Measurements from ENCODE around the gene MCF2L2. TPM values are rescaled to one million over a fixed set of nuclear protein-coding genes. Genes with fewer than 3 reads are reported as not detected.

Gene MCF2L2
- polyA plus RNA-seq, 1 donor from 2014 or later, result 9.3 TPM

DNA sequence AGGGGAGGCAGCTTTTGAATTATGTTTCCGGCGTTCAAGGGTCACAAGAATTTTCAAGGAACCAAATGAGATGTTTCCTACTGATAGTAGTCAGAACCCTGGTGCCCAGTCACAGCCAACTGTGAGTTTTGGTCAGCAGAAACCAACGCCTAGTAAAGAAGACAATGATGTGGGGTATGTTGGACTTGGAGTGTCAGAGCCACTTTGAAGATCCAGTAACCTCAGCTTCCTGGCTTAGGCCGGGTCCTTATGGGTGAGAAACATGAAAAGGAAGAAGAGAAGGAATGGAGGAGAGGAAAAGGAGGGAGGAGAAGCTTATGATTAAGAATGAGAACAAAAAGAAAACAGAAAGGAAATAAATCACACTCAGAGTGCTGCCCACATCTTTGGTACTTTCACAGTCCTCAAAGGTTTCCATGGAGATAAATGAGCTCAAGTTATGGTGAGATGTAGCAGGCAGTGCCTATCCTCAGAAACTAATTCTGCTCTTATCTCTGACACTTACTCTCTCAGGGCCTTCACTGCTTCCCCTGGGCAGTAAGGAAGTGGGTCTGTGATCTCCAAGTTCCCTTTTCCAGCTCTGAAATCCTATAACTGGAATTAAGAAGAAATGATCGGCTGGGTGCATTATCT lies 2.0 kb upstream of the MCF2L2 start:
- Histone ChIP-seq H3K9me2 (ENCODE audit: insufficient read depth, low read length) (no peaks in the 10 kb centered on the region), H3K9me3 (ENCODE audit: low read length) (no peaks in the 10 kb centered on the region), H3K4me3 (ENCODE audit: low read length) (peak overlapping the region; percentile 6), H4K20me1 (ENCODE audit: insufficient read depth) (no peaks in the 10 kb centered on the region), H2AFZ (ENCODE audit: low read depth, low read length) (no peak overlapping the region), H3K79me2 (replicated peaks; ENCODE audit: insufficient read depth, low read length) (no peaks in the 10 kb centered on the region), H3K27me3 (ENCODE audit: insufficient read depth, low read depth, low read length) (peaks cover 15% of the 10 kb centered on the region), H3F3A (ENCODE audit: insufficient read depth, low read length, poor library complexity, severe bottlenecking) (peaks cover 5% of the 10 kb centered on the region), H3K36me3 (ENCODE audit: insufficient read depth, low read length) (no peaks in the 10 kb centered on the region), H3K4me2 (ENCODE audit: low read length) (no peak overlapping the region), H3K27ac (ENCODE audit: low read length) (no peak overlapping the region), H3K9ac (ENCODE audit: low read length) (no peak overlapping the region)
- TF ChIP-seq SMC3 (conservative IDR thresholded peaks at IDR 0.05; ENCODE audit: poor library complexity), result no peak
- TF ChIP-seq EP300 (conservative IDR thresholded peaks at IDR 0.05; ENCODE audit: poor library complexity, severe bottlenecking), result no peak
- TF ChIP-seq MXI1 (conservative IDR thresholded peaks at IDR 0.05; ENCODE audit: poor library complexity, severe bottlenecking), result no peak
- no peak for TF ChIP-seq EZH2 (IDR thresholded peaks at IDR 0.05; ENCODE audit: borderline replicate concordance, insufficient read depth, low read length, poor library complexity, severe bottlenecking)
- TF ChIP-seq, protein P1, sequence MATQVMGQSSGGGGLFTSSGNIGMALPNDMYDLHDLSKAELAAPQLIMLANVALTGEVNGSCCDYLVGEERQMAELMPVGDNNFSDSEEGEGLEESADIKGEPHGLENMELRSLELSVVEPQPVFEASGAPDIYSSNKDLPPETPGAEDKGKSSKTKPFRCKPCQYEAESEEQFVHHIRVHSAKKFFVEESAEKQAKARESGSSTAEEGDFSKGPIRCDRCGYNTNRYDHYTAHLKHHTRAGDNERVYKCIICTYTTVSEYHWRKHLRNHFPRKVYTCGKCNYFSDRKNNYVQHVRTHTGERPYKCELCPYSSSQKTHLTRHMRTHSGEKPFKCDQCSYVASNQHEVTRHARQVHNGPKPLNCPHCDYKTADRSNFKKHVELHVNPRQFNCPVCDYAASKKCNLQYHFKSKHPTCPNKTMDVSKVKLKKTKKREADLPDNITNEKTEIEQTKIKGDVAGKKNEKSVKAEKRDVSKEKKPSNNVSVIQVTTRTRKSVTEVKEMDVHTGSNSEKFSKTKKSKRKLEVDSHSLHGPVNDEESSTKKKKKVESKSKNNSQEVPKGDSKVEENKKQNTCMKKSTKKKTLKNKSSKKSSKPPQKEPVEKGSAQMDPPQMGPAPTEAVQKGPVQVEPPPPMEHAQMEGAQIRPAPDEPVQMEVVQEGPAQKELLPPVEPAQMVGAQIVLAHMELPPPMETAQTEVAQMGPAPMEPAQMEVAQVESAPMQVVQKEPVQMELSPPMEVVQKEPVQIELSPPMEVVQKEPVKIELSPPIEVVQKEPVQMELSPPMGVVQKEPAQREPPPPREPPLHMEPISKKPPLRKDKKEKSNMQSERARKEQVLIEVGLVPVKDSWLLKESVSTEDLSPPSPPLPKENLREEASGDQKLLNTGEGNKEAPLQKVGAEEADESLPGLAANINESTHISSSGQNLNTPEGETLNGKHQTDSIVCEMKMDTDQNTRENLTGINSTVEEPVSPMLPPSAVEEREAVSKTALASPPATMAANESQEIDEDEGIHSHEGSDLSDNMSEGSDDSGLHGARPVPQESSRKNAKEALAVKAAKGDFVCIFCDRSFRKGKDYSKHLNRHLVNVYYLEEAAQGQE (IDR thresholded peaks at IDR 0.05; ENCODE audit: borderline replicate concordance), result no peak
- no peak for TF ChIP-seq TAF1 (IDR thresholded peaks at IDR 0.05; ENCODE audit: low read depth)
- TF ChIP-seq RAD21 (conservative IDR thresholded peaks at IDR 0.05), result no peak
- TF ChIP-seq, protein P2, sequence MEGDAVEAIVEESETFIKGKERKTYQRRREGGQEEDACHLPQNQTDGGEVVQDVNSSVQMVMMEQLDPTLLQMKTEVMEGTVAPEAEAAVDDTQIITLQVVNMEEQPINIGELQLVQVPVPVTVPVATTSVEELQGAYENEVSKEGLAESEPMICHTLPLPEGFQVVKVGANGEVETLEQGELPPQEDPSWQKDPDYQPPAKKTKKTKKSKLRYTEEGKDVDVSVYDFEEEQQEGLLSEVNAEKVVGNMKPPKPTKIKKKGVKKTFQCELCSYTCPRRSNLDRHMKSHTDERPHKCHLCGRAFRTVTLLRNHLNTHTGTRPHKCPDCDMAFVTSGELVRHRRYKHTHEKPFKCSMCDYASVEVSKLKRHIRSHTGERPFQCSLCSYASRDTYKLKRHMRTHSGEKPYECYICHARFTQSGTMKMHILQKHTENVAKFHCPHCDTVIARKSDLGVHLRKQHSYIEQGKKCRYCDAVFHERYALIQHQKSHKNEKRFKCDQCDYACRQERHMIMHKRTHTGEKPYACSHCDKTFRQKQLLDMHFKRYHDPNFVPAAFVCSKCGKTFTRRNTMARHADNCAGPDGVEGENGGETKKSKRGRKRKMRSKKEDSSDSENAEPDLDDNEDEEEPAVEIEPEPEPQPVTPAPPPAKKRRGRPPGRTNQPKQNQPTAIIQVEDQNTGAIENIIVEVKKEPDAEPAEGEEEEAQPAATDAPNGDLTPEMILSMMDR (IDR thresholded peaks at IDR 0.05; ENCODE audit: poor library complexity, severe bottlenecking), result no peak
- TF ChIP-seq POLR2AphosphoS5 (IDR thresholded peaks at IDR 0.05), result no peak

DNA sequence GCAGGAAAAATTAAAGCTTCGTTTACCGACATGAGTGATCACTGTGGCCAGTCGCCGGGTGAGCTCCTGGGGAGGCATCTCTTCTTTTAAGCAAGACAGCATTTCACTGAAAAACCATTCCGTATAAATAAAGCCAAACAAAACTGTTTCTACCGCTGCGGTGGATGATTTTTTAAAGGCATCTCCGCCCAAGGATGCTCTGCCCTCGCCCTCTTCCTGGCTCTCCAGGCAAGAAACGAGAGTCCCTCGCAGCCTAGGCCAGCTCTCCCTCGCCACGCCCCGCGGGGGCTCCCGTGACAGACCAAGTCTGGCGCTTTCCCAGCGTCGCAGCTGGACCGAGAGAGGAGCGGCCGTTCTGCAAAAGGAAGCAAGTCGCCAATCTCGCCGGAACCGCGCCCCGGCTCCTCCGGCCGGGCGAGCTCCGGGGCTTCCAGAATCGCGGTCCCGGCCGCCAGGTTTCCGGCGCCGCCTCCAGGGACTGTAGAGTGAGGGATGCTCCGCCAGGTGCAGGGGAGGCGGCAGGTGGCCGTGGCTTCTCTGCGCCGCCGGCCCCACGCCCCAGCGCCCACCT lies 458 bp downstream of the MCF2L2 start:
- H3K9ac ChIP-seq (ENCODE audit: low read length), result peak overlapping the region; percentile 73
- TF ChIP-seq RAD21 (conservative IDR thresholded peaks at IDR 0.05), result no peak
- TF ChIP-seq TAF1 (IDR thresholded peaks at IDR 0.05; ENCODE audit: low read depth), result peak; percentile 13
- H3F3A ChIP-seq (ENCODE audit: insufficient read depth, low read length, poor library complexity, severe bottlenecking), result peaks cover 5% of the 10 kb centered on the region
- H4K20me1 ChIP-seq (ENCODE audit: insufficient read depth), result no peaks in the 10 kb centered on the region
- no peaks in the 10 kb centered on the region for H3K9me3 ChIP-seq (ENCODE audit: low read length)
- H3K79me2 ChIP-seq (replicated peaks; ENCODE audit: insufficient read depth, low read length), result no peaks in the 10 kb centered on the region
- H3K9me2 ChIP-seq (ENCODE audit: insufficient read depth, low read length), result no peaks in the 10 kb centered on the region
- peak overlapping the region; percentile 97 for H3K4me2 ChIP-seq (ENCODE audit: low read length)
- peak overlapping the region; percentile 96 for H3K4me3 ChIP-seq (ENCODE audit: low read length)
- no peaks in the 10 kb centered on the region for H3K36me3 ChIP-seq (ENCODE audit: insufficient read depth, low read length)
- H3K27me3 ChIP-seq (ENCODE audit: insufficient read depth, low read depth, low read length), result peaks cover 15% of the 10 kb centered on the region
- peak overlapping the region; percentile 47 for H3K27ac ChIP-seq (ENCODE audit: low read length)
- peak overlapping the region; percentile 73 for H2AFZ ChIP-seq (ENCODE audit: low read depth, low read length)
